Measurements from ENCODE around the gene KCND1. TPM values are rescaled to one million over a fixed set of nuclear protein-coding genes. Genes with fewer than 3 reads are reported as not detected.
"Not testable (repeated sequence)": the region's sequence is repeated elsewhere in the genome, so short reads cannot be mapped to it uniquely, and the experiment has no call there.

The KCND1 gene
- total RNA-seq, 4 donors from 2014 or later, result 0.35 to 5.8 (median 1.7) TPM

GRCh38 chrX:48981178-48981577 is 9.5 kb upstream of the KCND1 start:
- TF ChIP-seq CTCF (IDR thresholded peaks at IDR 0.05), result no peak
- no peak for TF ChIP-seq POLR2A (IDR thresholded peaks at IDR 0.05)
- Histone ChIP-seq H3K36me3 (peaks cover 0 to 41% (median 0%) of the 10 kb centered on the region in 3 donors), H3K27ac (no peak overlapping the region), H3K27me3 (no peaks in the 10 kb centered on the region), H3K4me3 (no peak overlapping the region), H3K4me1 (no peaks in the 10 kb centered on the region), H3K9me3 (no peaks in the 10 kb centered on the region)
- no peak for DNase-seq

GRCh38 chrX:48980341-48980740 is 8.7 kb upstream of the KCND1 start:
- H3K36me3 ChIP-seq, result peaks cover 0 to 47% (median 0%) of the 10 kb centered on the region in 3 donors
- H3K27me3 ChIP-seq, H3K4me1 ChIP-seq, H3K4me3 ChIP-seq, H3K27ac ChIP-seq, H3K9me3 ChIP-seq, DNase-seq: not testable (repeated sequence)

- no peaks in the 10 kb centered on the region for H3K9me3 ChIP-seq
Observed at GRCh38 chrX:48978226-48978625, 6.6 kb upstream of the KCND1 start.

GRCh38 chrX:48976086-48976485 is 4.4 kb upstream of the KCND1 start:
- H3K9me3 ChIP-seq, result no peaks in the 10 kb centered on the region
- TF ChIP-seq CTCF (IDR thresholded peaks at IDR 0.05) (no peak), POLR2A (IDR thresholded peaks at IDR 0.05) (no peak)
- H3K4me3 ChIP-seq, result no peak overlapping the region
- H3K4me1 ChIP-seq, result no peaks in the 10 kb centered on the region
- H3K27me3 ChIP-seq, result no peaks in the 10 kb centered on the region
- peaks cover 0 to 23% (median 0%) of the 10 kb centered on the region in 3 donors for H3K36me3 ChIP-seq
- no peak for DNase-seq
- H3K27ac ChIP-seq, result no peak overlapping the region

More at GRCh38 chrX:48978226-48978625, 6.6 kb upstream of the KCND1 start:
- Histone ChIP-seq H3K36me3 (peaks cover 0 to 44% (median 0%) of the 10 kb centered on the region in 3 donors), H3K27me3 (no peaks in the 10 kb centered on the region), H3K4me1 (no peaks in the 10 kb centered on the region), H3K27ac (no peak overlapping the region), H3K4me3 (no peak overlapping the region)
- TF ChIP-seq CTCF (IDR thresholded peaks at IDR 0.05), result no peak
- no peak for TF ChIP-seq POLR2A (IDR thresholded peaks at IDR 0.05)
- no peak for DNase-seq

- H3K36me3 ChIP-seq, result peaks cover 0 to 20% (median 0%) of the 10 kb centered on the region in 3 donors
- H3K27ac ChIP-seq, result no peak overlapping the region
- no peaks in the 10 kb centered on the region for H3K27me3 ChIP-seq
- no peak overlapping the region for H3K4me3 ChIP-seq
- no peaks in the 10 kb centered on the region for H3K9me3 ChIP-seq
- H3K4me1 ChIP-seq, result no peaks in the 10 kb centered on the region
- TF ChIP-seq CTCF (IDR thresholded peaks at IDR 0.05), result no peak
- TF ChIP-seq POLR2A (IDR thresholded peaks at IDR 0.05), result no peak
- DNase-seq, result no peak
Observed at GRCh38 chrX:48975541-48975940, 3.9 kb upstream of the KCND1 start.

GRCh38 chrX:48975041-48975440 is 3.4 kb upstream of the KCND1 start:
- no peak for DNase-seq
- Histone ChIP-seq H3K36me3 (peaks cover 0 to 20% (median 0%) of the 10 kb centered on the region in 3 donors), H3K4me3 (no peak overlapping the region), H3K9me3 (no peaks in the 10 kb centered on the region), H3K27me3 (no peaks in the 10 kb centered on the region), H3K27ac (no peak overlapping the region), H3K4me1 (no peaks in the 10 kb centered on the region)
- TF ChIP-seq CTCF (IDR thresholded peaks at IDR 0.05), result no peak
- TF ChIP-seq POLR2A (IDR thresholded peaks at IDR 0.05), result no peak

All from Peyer's patch (tissue), 4 donors.